HCT116 (cell line): ENCODE measurements around the gene SYT7.

Experiments used
- CTCF ChIP-seq, 3 experiments: fragments of 200-600 bp in 1 of 3; sonication (generic) in 1 of 3; IDR thresholded peaks in 2 of 3; conservative IDR thresholded peaks in 1 of 3; 2 replicates each; pipeline ENCODE4 v1.5.1; 2012 to 2017; ENCODE audit warnings: low read depth in 2 of 3, low read length in 2 of 3, antibody characterized with exemption in 1 of 3, borderline replicate concordance in 1 of 3, control low read depth in 1 of 3, mild to moderate bottlenecking in 1 of 3, mixed read lengths in 1 of 3, mixed run types in 1 of 3, moderate library complexity in 1 of 3; ENCODE audit not compliant: insufficient read depth in 1 of 3
- ZFX ChIP-seq: fragments of 450-650 bp; IDR thresholded peaks from 2 replicates; pipeline ENCODE4 v1.6.1; 2017

- TF ChIP-seq CTCF (IDR thresholded peaks at IDR 0.05 in 2 of 3, conservative IDR thresholded peaks at IDR 0.05 in 1 of 3; ENCODE audit: borderline replicate concordance in 1 of 3, insufficient read depth in 1 of 3, low read depth in 2 of 3, low read length in 2 of 3) (no peak), ZFX (no peak)
Measured at GRCh38 chr11:61549177-61549576, 31.7 kb downstream of the SYT7 start.
